ENCODE data around the gene TARBP2. TPM values are rescaled to one million over a fixed set of nuclear protein-coding genes. Genes with fewer than 3 reads are reported as not detected.

Gene TARBP2
- total RNA-seq, 1 experiment from 2014 or later: 74.0 TPM

DNA sequence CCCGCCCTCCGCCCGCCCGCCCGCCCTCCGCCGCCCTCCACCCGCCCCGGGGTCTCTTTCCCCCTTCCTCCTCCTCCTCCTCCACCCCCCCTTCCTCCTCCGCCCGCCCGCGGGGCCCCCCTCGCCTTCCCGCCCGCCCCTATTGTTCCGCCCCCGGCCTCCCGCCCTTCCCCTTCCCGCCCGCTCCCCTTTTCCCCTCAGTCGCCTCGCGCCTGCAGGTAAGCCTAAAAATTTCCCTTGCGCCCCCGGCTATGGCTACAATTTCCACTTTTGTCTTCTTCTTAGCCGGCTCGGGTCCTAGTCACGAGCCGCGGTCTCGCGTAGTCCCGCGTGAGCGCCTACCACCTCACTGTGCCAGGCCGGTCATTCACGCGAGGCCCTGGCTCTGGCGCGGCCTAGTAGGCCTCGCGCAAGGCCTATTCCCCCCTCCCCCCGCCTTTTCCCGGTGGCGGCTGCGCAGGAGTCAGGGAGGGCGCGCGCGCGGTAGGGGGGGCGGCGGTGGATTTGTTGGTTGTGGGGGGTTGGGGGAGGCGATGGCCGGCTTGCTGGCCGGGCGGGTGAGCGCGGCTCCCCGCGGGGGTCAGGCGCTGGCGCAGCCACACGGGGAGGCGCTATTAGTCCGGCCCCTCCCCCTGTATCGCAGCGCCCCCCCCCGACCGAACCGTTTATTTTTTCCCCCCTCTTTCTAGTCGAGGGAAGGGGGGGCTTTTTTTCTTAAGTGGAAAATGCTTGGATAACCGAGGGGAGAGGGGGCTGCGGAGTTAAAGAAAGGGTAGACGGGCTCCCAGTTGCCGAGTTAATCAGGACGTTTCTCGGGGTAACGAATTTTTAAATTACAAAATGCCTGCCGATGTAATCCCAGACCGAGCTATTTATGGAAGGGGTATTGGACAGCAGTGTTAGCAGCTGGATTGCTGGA is 48.7 kb upstream of the TARBP2 start:
- H3K9me3 Mint-ChIP-seq: no peaks in the 10 kb centered on the region
- ChIA-PET CTCF (no interaction called here), POLR2A (interaction anchor here (0.7 kb wide), 1 partner anchor 104 kb away, joined by 6 read pairs; no protein-coding TSS in a partner anchor)
- peak; percentile 52; the same call in 1 of the 2 replicates for TF ChIP-seq SP1 (CRISPR knock-in tag; conservative IDR thresholded peaks at IDR 0.05)
- TF ChIP-seq, protein P1, sequence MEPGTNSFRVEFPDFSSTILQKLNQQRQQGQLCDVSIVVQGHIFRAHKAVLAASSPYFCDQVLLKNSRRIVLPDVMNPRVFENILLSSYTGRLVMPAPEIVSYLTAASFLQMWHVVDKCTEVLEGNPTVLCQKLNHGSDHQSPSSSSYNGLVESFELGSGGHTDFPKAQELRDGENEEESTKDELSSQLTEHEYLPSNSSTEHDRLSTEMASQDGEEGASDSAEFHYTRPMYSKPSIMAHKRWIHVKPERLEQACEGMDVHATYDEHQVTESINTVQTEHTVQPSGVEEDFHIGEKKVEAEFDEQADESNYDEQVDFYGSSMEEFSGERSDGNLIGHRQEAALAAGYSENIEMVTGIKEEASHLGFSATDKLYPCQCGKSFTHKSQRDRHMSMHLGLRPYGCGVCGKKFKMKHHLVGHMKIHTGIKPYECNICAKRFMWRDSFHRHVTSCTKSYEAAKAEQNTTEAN (CRISPR knock-in tag; IDR thresholded peaks at IDR 0.05): no peak
- TF ChIP-seq ETV6 (CRISPR knock-in tag; IDR thresholded peaks at IDR 0.05): peak; percentile 79
- TF ChIP-seq, protein P2, sequence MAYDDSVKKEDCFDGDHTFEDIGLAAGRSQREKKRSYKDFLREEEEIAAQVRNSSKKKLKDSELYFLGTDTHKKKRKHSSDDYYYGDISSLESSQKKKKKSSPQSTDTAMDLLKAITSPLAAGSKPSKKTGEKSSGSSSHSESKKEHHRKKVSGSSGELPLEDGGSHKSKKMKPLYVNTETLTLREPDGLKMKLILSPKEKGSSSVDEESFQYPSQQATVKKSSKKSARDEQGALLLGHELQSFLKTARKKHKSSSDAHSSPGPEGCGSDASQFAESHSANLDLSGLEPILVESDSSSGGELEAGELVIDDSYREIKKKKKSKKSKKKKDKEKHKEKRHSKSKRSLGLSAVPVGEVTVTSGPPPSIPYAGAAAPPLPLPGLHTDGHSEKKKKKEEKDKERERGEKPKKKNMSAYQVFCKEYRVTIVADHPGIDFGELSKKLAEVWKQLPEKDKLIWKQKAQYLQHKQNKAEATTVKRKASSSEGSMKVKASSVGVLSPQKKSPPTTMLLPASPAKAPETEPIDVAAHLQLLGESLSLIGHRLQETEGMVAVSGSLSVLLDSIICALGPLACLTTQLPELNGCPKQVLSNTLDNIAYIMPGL (CRISPR knock-in tag; IDR thresholded peaks at IDR 0.05): peak; percentile 44
- TF ChIP-seq, protein P3, sequence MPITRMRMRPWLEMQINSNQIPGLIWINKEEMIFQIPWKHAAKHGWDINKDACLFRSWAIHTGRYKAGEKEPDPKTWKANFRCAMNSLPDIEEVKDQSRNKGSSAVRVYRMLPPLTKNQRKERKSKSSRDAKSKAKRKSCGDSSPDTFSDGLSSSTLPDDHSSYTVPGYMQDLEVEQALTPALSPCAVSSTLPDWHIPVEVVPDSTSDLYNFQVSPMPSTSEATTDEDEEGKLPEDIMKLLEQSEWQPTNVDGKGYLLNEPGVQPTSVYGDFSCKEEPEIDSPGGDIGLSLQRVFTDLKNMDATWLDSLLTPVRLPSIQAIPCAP (CRISPR knock-in tag; IDR thresholded peaks at IDR 0.05): 0 out of 2 replicates have a peak, but pooled peaks have one; percentile 21
- TF ChIP-seq, protein P4, sequence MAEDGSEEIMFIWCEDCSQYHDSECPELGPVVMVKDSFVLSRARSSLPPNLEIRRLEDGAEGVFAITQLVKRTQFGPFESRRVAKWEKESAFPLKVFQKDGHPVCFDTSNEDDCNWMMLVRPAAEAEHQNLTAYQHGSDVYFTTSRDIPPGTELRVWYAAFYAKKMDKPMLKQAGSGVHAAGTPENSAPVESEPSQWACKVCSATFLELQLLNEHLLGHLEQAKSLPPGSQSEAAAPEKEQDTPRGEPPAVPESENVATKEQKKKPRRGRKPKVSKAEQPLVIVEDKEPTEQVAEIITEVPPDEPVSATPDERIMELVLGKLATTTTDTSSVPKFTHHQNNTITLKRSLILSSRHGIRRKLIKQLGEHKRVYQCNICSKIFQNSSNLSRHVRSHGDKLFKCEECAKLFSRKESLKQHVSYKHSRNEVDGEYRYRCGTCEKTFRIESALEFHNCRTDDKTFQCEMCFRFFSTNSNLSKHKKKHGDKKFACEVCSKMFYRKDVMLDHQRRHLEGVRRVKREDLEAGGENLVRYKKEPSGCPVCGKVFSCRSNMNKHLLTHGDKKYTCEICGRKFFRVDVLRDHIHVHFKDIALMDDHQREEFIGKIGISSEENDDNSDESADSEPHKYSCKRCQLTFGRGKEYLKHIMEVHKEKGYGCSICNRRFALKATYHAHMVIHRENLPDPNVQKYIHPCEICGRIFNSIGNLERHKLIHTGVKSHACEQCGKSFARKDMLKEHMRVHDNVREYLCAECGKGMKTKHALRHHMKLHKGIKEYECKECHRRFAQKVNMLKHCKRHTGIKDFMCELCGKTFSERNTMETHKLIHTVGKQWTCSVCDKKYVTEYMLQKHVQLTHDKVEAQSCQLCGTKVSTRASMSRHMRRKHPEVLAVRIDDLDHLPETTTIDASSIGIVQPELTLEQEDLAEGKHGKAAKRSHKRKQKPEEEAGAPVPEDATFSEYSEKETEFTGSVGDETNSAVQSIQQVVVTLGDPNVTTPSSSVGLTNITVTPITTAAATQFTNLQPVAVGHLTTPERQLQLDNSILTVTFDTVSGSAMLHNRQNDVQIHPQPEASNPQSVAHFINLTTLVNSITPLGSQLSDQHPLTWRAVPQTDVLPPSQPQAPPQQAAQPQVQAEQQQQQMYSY (CRISPR knock-in tag; IDR thresholded peaks at IDR 0.05): no peak; the same call in 1 of the 2 replicates
- TF ChIP-seq, protein P5, sequence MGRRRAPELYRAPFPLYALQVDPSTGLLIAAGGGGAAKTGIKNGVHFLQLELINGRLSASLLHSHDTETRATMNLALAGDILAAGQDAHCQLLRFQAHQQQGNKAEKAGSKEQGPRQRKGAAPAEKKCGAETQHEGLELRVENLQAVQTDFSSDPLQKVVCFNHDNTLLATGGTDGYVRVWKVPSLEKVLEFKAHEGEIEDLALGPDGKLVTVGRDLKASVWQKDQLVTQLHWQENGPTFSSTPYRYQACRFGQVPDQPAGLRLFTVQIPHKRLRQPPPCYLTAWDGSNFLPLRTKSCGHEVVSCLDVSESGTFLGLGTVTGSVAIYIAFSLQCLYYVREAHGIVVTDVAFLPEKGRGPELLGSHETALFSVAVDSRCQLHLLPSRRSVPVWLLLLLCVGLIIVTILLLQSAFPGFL (CRISPR knock-in tag; IDR thresholded peaks at IDR 0.05; ENCODE audit: borderline replicate concordance): no peak
- TF ChIP-seq FOXK1 (CRISPR knock-in tag; IDR thresholded peaks at IDR 0.05): peak; percentile 35; the same call in 1 of the 2 replicates
- no peak for TF ChIP-seq NR3C1 (CRISPR knock-in tag; conservative IDR thresholded peaks at IDR 0.05; ENCODE audit: low read depth)
- TF ChIP-seq, protein P6, sequence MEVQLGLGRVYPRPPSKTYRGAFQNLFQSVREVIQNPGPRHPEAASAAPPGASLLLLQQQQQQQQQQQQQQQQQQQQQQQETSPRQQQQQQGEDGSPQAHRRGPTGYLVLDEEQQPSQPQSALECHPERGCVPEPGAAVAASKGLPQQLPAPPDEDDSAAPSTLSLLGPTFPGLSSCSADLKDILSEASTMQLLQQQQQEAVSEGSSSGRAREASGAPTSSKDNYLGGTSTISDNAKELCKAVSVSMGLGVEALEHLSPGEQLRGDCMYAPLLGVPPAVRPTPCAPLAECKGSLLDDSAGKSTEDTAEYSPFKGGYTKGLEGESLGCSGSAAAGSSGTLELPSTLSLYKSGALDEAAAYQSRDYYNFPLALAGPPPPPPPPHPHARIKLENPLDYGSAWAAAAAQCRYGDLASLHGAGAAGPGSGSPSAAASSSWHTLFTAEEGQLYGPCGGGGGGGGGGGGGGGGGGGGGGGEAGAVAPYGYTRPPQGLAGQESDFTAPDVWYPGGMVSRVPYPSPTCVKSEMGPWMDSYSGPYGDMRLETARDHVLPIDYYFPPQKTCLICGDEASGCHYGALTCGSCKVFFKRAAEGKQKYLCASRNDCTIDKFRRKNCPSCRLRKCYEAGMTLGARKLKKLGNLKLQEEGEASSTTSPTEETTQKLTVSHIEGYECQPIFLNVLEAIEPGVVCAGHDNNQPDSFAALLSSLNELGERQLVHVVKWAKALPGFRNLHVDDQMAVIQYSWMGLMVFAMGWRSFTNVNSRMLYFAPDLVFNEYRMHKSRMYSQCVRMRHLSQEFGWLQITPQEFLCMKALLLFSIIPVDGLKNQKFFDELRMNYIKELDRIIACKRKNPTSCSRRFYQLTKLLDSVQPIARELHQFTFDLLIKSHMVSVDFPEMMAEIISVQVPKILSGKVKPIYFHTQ (CRISPR knock-in tag; IDR thresholded peaks at IDR 0.05): peak; percentile 70; the same call in 1 of the 2 replicates
- TF ChIP-seq ZNF416 (CRISPR knock-in tag; IDR thresholded peaks at IDR 0.05): 0 out of 2 replicates have a peak, but pooled peaks have one; percentile 10
- TF ChIP-seq JUN (CRISPR knock-in tag; IDR thresholded peaks at IDR 0.05): peak; percentile 90
- TF ChIP-seq, protein P7, sequence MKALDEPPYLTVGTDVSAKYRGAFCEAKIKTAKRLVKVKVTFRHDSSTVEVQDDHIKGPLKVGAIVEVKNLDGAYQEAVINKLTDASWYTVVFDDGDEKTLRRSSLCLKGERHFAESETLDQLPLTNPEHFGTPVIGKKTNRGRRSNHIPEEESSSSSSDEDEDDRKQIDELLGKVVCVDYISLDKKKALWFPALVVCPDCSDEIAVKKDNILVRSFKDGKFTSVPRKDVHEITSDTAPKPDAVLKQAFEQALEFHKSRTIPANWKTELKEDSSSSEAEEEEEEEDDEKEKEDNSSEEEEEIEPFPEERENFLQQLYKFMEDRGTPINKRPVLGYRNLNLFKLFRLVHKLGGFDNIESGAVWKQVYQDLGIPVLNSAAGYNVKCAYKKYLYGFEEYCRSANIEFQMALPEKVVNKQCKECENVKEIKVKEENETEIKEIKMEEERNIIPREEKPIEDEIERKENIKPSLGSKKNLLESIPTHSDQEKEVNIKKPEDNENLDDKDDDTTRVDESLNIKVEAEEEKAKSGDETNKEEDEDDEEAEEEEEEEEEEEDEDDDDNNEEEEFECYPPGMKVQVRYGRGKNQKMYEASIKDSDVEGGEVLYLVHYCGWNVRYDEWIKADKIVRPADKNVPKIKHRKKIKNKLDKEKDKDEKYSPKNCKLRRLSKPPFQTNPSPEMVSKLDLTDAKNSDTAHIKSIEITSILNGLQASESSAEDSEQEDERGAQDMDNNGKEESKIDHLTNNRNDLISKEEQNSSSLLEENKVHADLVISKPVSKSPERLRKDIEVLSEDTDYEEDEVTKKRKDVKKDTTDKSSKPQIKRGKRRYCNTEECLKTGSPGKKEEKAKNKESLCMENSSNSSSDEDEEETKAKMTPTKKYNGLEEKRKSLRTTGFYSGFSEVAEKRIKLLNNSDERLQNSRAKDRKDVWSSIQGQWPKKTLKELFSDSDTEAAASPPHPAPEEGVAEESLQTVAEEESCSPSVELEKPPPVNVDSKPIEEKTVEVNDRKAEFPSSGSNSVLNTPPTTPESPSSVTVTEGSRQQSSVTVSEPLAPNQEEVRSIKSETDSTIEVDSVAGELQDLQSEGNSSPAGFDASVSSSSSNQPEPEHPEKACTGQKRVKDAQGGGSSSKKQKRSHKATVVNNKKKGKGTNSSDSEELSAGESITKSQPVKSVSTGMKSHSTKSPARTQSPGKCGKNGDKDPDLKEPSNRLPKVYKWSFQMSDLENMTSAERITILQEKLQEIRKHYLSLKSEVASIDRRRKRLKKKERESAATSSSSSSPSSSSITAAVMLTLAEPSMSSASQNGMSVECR (CRISPR knock-in tag; IDR thresholded peaks at IDR 0.05; ENCODE audit: borderline replicate concordance): peak; percentile 83; the same call in 1 of the 2 replicates
- TF ChIP-seq, protein P8, sequence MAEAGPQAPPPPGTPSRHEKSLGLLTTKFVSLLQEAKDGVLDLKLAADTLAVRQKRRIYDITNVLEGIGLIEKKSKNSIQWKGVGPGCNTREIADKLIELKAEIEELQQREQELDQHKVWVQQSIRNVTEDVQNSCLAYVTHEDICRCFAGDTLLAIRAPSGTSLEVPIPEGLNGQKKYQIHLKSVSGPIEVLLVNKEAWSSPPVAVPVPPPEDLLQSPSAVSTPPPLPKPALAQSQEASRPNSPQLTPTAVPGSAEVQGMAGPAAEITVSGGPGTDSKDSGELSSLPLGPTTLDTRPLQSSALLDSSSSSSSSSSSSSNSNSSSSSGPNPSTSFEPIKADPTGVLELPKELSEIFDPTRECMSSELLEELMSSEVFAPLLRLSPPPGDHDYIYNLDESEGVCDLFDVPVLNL (CRISPR knock-in tag; IDR thresholded peaks at IDR 0.05; ENCODE audit: borderline replicate concordance, low read depth): peak; percentile 19; the same call in 1 of the 2 replicates

More for the DNA sequence above, 48.7 kb upstream of the TARBP2 start:
- ATAC-seq (peak; percentile 38), DNase-seq (ENCODE audit: low spot score) (peak; percentile 86)
- Mint-ChIP-seq H3K27me3 (ENCODE audit: low read depth) (no peaks in the 10 kb centered on the region), H3K4me1 (peaks cover 23% of the 10 kb centered on the region), H3K27ac (peak overlapping the region; percentile 100), H3K4me3 (peak overlapping the region; percentile 96), H3K36me3 (peaks cover 54% of the 10 kb centered on the region)
